Keratinocyte (primary cell): ENCODE results near the gene GATAD2B.

Source experiments
- EZH2 ChIP-seq: IDR thresholded peaks from one replicate; pipeline ENCODE4 v1.6.1; 2012; ENCODE audit warnings: inconsistent platforms, mild to moderate bottlenecking, low read length, moderate library complexity
- TF ChIP-seq, protein P1 (sequence below), 3 experiments: IDR thresholded peaks in 1 of 3; conservative IDR thresholded peaks in 1 of 3; optimal IDR thresholded peaks in 1 of 3; 2 replicates in 2 of 3; 3 replicates in 1 of 3; pipeline versions ENCODE3 to v1.5.1; 2011; ENCODE audit warnings: low read length in 3 of 3, mild to moderate bottlenecking in 3 of 3, moderate library complexity in 2 of 3, control low read depth in 1 of 3, inconsistent platforms in 1 of 3; ENCODE audit not compliant: insufficient read depth in 2 of 3; ENCODE audit errors: extremely low read depth in 1 of 3

DNA sequence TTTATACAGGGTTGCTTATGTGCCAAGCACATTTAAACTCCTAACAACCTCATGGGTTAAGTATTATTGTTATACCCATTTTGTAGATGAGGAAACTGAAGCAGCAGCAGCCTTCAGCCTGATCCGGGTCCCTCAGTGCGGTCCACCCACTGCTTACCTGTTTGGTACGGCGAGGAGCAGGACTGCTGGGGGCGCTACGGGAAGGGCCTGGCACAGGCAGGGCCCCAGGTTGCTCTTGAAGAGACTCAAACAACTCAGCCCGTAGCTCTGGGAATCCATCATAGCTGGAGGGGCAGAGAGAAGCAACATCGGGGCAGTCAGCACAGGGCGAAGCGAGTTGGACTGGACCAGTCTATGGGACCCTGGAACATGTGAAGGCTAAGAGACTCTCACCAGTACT lies 14.6 kb upstream of the GATAD2B start:
- no peak for TF ChIP-seq EZH2
- TF ChIP-seq, protein P1, sequence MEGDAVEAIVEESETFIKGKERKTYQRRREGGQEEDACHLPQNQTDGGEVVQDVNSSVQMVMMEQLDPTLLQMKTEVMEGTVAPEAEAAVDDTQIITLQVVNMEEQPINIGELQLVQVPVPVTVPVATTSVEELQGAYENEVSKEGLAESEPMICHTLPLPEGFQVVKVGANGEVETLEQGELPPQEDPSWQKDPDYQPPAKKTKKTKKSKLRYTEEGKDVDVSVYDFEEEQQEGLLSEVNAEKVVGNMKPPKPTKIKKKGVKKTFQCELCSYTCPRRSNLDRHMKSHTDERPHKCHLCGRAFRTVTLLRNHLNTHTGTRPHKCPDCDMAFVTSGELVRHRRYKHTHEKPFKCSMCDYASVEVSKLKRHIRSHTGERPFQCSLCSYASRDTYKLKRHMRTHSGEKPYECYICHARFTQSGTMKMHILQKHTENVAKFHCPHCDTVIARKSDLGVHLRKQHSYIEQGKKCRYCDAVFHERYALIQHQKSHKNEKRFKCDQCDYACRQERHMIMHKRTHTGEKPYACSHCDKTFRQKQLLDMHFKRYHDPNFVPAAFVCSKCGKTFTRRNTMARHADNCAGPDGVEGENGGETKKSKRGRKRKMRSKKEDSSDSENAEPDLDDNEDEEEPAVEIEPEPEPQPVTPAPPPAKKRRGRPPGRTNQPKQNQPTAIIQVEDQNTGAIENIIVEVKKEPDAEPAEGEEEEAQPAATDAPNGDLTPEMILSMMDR (optimal IDR thresholded peaks at IDR 0.05 in 1 of 3, IDR thresholded peaks at IDR 0.05 in 1 of 3, conservative IDR thresholded peaks at IDR 0.05 in 1 of 3; ENCODE audit: extremely low read depth in 1 of 3, insufficient read depth in 2 of 3, low read length in 3 of 3), result no peak
